Glutamatergic neuron (in vitro differentiated cells): Measurements from ENCODE around the gene KHNYN. TPM values are rescaled to one million over a fixed set of nuclear protein-coding genes. Genes with fewer than 3 reads are reported as not detected.

ENCODE experiments used
- DNase-seq: peaks from one replicate; pipeline ENCODE4 v3.0.0; 2022
- H3K27ac Mint-ChIP-seq: one replicate; pipeline ENCODE4 v1.8.0; 2020; ENCODE audit warnings: mild to moderate bottlenecking, mixed read lengths, inconsistent platforms; ENCODE audit not compliant: unreplicated experiment
- H3K27me3 Mint-ChIP-seq: one replicate; pipeline ENCODE4 v1.8.0; 2020; ENCODE audit warnings: mild to moderate bottlenecking, moderate library complexity, mixed read lengths, inconsistent platforms; ENCODE audit not compliant: unreplicated experiment
- H3K36me3 Mint-ChIP-seq: one replicate; pipeline ENCODE4 v1.8.0; 2020; ENCODE audit warnings: mild to moderate bottlenecking, mixed read lengths, inconsistent platforms; ENCODE audit not compliant: unreplicated experiment
- H3K4me1 Mint-ChIP-seq: one replicate; pipeline ENCODE4 v1.8.0; 2020; ENCODE audit warnings: mild to moderate bottlenecking, low read depth, mixed read lengths, inconsistent platforms; ENCODE audit not compliant: unreplicated experiment
- H3K4me3 Mint-ChIP-seq: one replicate; pipeline ENCODE4 v1.8.0; 2020; ENCODE audit warnings: mild to moderate bottlenecking, mixed read lengths, inconsistent platforms; ENCODE audit not compliant: unreplicated experiment
- H3K9me3 Mint-ChIP-seq: one replicate; pipeline ENCODE4 v1.8.0; 2020; ENCODE audit warnings: mild to moderate bottlenecking, moderate library complexity, mixed read lengths, inconsistent platforms; ENCODE audit not compliant: unreplicated experiment
- CTCF ChIP-seq: fragments of 200-600 bp; sonication (generic); IDR thresholded peaks from one replicate; pipeline ENCODE4 v1.5.0; 2021; ENCODE audit not compliant: partially characterized antibody, unreplicated experiment
- total RNA-seq: library from RNA; stranded (reverse); fragmentation: NEBNext Ultra II Directional; extraction: Animal tissue kit (Norgen Biotek cat#: 25700); gene quantifications from one replicate; pipeline ENCODE4 v1.2.1, GENCODE V29; 2021; ENCODE audit not compliant: unreplicated experiment

KHNYN gene
- total RNA-seq, 1 donor from 2014 or later, result 28.9 TPM

- H3K36me3 Mint-ChIP-seq, result no peaks in the 10 kb centered on the region
- no peak overlapping the region for H3K4me3 Mint-ChIP-seq
- peaks cover 4% of the 10 kb centered on the region for H3K27me3 Mint-ChIP-seq
- TF ChIP-seq CTCF, result no peak
- no peak overlapping the region for H3K27ac Mint-ChIP-seq
- no peaks in the 10 kb centered on the region for H3K9me3 Mint-ChIP-seq
- no peak for DNase-seq
- no peaks in the 10 kb centered on the region for H3K4me1 Mint-ChIP-seq
Observed at GRCh38 chr14:24422694-24423601, 6.8 kb upstream of the KHNYN start.

GRCh38 chr14:24425704-24426103 lies 4.0 kb upstream of the KHNYN start:
- Mint-ChIP-seq H3K27ac (no peak overlapping the region), H3K27me3 (no peaks in the 10 kb centered on the region), H3K4me3 (no peak overlapping the region), H3K9me3 (no peaks in the 10 kb centered on the region), H3K4me1 (no peaks in the 10 kb centered on the region), H3K36me3 (no peaks in the 10 kb centered on the region)
- TF ChIP-seq CTCF, result no peak
- DNase-seq, result no peak

- Mint-ChIP-seq H3K4me3 (no peak overlapping the region), H3K27me3 (no peaks in the 10 kb centered on the region), H3K36me3 (no peaks in the 10 kb centered on the region), H3K27ac (no peak overlapping the region), H3K9me3 (no peaks in the 10 kb centered on the region), H3K4me1 (no peaks in the 10 kb centered on the region)
- DNase-seq, result no peak
- TF ChIP-seq CTCF, result no peak
Observed at GRCh38 chr14:24426150-24426911, 3.4 kb upstream of the KHNYN start.

GRCh38 chr14:24426912-24427536 lies 2.7 kb upstream of the KHNYN start:
- no peaks in the 10 kb centered on the region for H3K4me1 Mint-ChIP-seq

More at GRCh38 chr14:24426912-24427536, 2.7 kb upstream of the KHNYN start:
- H3K27ac Mint-ChIP-seq, result no peak overlapping the region
- no peak for DNase-seq
- no peaks in the 10 kb centered on the region for H3K9me3 Mint-ChIP-seq
- H3K27me3 Mint-ChIP-seq, result no peaks in the 10 kb centered on the region
- no peak for TF ChIP-seq CTCF
- H3K36me3 Mint-ChIP-seq, result no peaks in the 10 kb centered on the region
- H3K4me3 Mint-ChIP-seq, result no peak overlapping the region
